GM21528 (cell line): ENCODE results near the gene PROB1.

Experiments
- ATAC-seq: cut with Tn5 transposase; IDR thresholded peaks from one replicate; pipeline ENCODE4 v1.9.1; 2021; ENCODE audit warnings: mild to moderate bottlenecking, moderate library complexity; ENCODE audit not compliant: unreplicated experiment, low FRiP score

PROB1 gene

DNA sequence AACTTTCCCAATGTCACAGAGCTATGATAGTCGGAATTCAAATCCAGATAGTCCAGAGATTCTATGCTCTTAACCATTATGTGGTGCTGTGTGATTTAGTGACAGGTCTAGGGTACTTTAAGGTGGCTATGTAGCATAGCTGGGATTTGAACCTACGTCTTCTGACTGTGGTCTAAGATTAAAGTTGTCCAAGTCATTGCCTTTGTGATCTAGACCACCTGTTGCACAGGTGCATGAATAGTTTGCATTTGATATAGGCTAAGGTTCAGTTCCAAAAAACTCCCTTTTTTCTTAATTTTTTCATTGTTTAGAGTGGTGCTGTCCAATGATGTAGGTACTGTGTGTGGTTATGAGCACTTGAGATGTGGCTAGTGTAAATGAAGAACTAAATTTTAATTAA lies 50.7 kb downstream of the PROB1 start:
- no peak for ATAC-seq

- no peak for ATAC-seq
Measured at GRCh38 chr5:139343476-139343875, 51.4 kb downstream of the PROB1 start.

- ATAC-seq, result peak; percentile 52
Measured at GRCh38 chr5:139342423-139342723, 52.5 kb downstream of the PROB1 start.

DNA sequence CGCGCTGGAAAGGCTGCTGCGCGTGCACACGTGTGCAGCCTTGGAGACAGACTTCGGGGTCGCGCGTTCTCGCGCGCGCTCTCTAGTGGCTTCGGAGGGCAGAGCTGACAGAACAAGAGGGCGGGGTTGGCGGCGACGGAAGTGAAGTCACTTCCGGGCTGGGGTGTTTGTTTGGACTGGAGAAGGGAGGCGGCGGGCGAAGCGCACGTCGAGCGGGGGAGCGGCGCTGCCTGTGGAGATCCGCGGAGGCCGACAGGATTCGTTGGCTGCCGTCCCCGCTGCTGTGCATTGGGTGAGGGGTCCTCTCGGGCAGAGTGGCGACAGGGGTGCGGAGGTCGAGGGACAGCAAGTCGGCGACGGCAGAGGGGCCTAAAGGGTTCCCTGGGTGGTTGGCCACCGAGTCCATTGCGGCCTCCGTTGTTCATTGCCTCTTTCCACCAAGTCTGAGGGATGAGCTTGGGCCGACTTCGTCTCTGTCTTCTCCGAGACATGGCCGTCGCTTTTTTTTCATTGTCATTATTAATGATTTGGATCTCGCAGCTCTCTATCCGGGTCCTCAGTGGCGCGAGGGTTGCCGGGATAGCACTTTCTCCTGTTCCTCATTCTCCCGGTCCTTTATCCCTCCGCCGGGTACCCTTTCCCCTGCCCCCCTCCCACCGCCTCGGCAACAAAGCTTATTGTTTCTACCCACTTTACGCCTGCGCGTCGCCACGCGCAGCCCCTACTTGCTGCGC lies 53.0 kb downstream of the PROB1 start, which contains the start of gene PAIP2:
TSS of gene PAIP2 (plus strand) at position 166 of the 734 bp plus-strand sequence. CDS start 21,931 bp downstream, outside the sequence.
- ATAC-seq, result peak; percentile 90

- no peak for ATAC-seq
Measured at GRCh38 chr5:139341187-139341688, 53.7 kb downstream of the PROB1 start.
